Neural progenitor cell (in vitro differentiated cells): ENCODE data around the gene MICB. TPM values are rescaled to one million over a fixed set of nuclear protein-coding genes. Genes with fewer than 3 reads are reported as not detected.
A peak's percentile ranks its signal among the peaks of the same experiment; 100 is the strongest.

Source experiments
- DNase-seq: peaks from one replicate; pipeline ENCODE4 v3.0.0-alpha.2; 2016; ENCODE audit warnings: low spot score
- H2AFZ ChIP-seq: fragments of 200-600 bp; sonication (generic); replicated peaks from 2 replicates; pipeline ENCODE4 v1.6.1; 2016; ENCODE audit warnings: antibody characterized with exemption
- H3F3A ChIP-seq: fragments of 200-600 bp; sonication (generic); 2 replicates; pipeline ENCODE4 v1.6.1; 2016; ENCODE audit warnings: antibody characterized with exemption, low read depth
- H3K27ac ChIP-seq: fragments of 200-600 bp; sonication (generic); 2 replicates; pipeline ENCODE4 v1.5.1; 2016; ENCODE audit warnings: mild to moderate bottlenecking
- H3K27me3 ChIP-seq: fragments of 200-600 bp; sonication (generic); 2 replicates; pipeline ENCODE4 v1.6.1; 2016; ENCODE audit warnings: mild to moderate bottlenecking, moderate library complexity
- H3K36me3 ChIP-seq: fragments of 200-600 bp; sonication (generic); 2 replicates; pipeline ENCODE4 v1.5.1; 2016
- H3K4me1 ChIP-seq: fragments of 200-600 bp; sonication (generic); 2 replicates; pipeline ENCODE4 v1.6.1; 2016; ENCODE audit warnings: mixed run types
- H3K4me2 ChIP-seq: fragments of 200-600 bp; sonication (generic); 2 replicates; pipeline ENCODE4 v1.6.1; 2016
- H3K4me3 ChIP-seq: fragments of 200-600 bp; sonication (generic); 2 replicates; pipeline ENCODE4 v1.5.1; 2016
- H3K79me2 ChIP-seq: fragments of 200-600 bp; sonication (generic); 2 replicates; pipeline ENCODE4 v1.6.1; 2016; ENCODE audit warnings: low read depth
- H3K9ac ChIP-seq: fragments of 200-600 bp; sonication (generic); 2 replicates; pipeline ENCODE4 v1.6.1; 2016
- H3K9me3 ChIP-seq: fragments of 200-600 bp; sonication (generic); 2 replicates; pipeline ENCODE4 v1.5.1; 2016; ENCODE audit warnings: low read depth
- H4K20me1 ChIP-seq: fragments of 200-600 bp; sonication (generic); 2 replicates; pipeline ENCODE4 v1.6.1; 2016; ENCODE audit warnings: low read depth
- H3K27ac Mint-ChIP-seq: 3 replicates; pipeline ENCODE4 v1.8.0; 2021; ENCODE audit warnings: mixed read lengths
- H3K27me3 Mint-ChIP-seq: 2 replicates; pipeline ENCODE4 v1.8.0; 2022; ENCODE audit warnings: low read depth, mild to moderate bottlenecking, inconsistent platforms, moderate library complexity, mixed read lengths; ENCODE audit not compliant: insufficient read depth
- H3K36me3 Mint-ChIP-seq: 3 replicates; pipeline ENCODE4 v1.8.0; 2021; ENCODE audit warnings: mixed read lengths
- H3K4me1 Mint-ChIP-seq: 3 replicates; pipeline ENCODE4 v1.8.0; 2021; ENCODE audit warnings: mixed read lengths
- H3K4me3 Mint-ChIP-seq: 3 replicates; pipeline ENCODE4 v1.8.0; 2021; ENCODE audit warnings: mild to moderate bottlenecking, moderate library complexity, mixed read lengths
- H3K9me3 Mint-ChIP-seq: 3 replicates; pipeline ENCODE4 v1.8.0; 2020; ENCODE audit warnings: mixed read lengths
- CTCF ChIP-seq: fragments of 200-600 bp; sonication (generic); IDR thresholded peaks from 2 replicates; pipeline ENCODE4 v1.5.1; 2017; ENCODE audit warnings: antibody characterized with exemption, mild to moderate bottlenecking
- EZH2 ChIP-seq: fragments of 200-600 bp; sonication (generic); IDR thresholded peaks from 2 replicates; pipeline ENCODE4 v1.6.1; 2017; ENCODE audit warnings: antibody characterized with exemption, mild to moderate bottlenecking, moderate library complexity
- EZH2phosphoT487 ChIP-seq: fragments of 200-600 bp; sonication (generic); IDR thresholded peaks from 2 replicates; pipeline ENCODE4 v1.6.1; 2017; ENCODE audit warnings: antibody characterized with exemption
- total RNA-seq: library from RNA; depleted of rRNA; stranded (reverse); fragments of >200 nt; gene quantifications from 2 replicates; pipeline ENCODE4 v1.2.3, GENCODE V29; 2015; ENCODE audit warnings: low replicate concordance

The MICB gene
- total RNA-seq, 1 donor from 2014 or later = 9.1 TPM

GRCh38 chr6:31544676-31545075, 46.7 kb downstream of the MICB start:
- peaks cover 55% of the 10 kb centered on the region for H3K79me2 ChIP-seq
- H3K4me3 Mint-ChIP-seq = peak overlapping the region; percentile 31
- H3K9ac ChIP-seq = no peak overlapping the region
- peaks cover 55% of the 10 kb centered on the region for H3K4me1 Mint-ChIP-seq
- peaks cover 21% of the 10 kb centered on the region for H3K36me3 Mint-ChIP-seq
- H4K20me1 ChIP-seq = peaks cover 17% of the 10 kb centered on the region
- no peak overlapping the region for H3K4me3 ChIP-seq
- peaks cover 4% of the 10 kb centered on the region for H3K36me3 ChIP-seq
- no peaks in the 10 kb centered on the region for H3K9me3 Mint-ChIP-seq
- DNase-seq = no peak
- H3K4me1 ChIP-seq = peaks cover 24% of the 10 kb centered on the region
- H2AFZ ChIP-seq = no peak overlapping the region
- no peak for TF ChIP-seq EZH2
- TF ChIP-seq EZH2phosphoT487 = no peak
- no peak for TF ChIP-seq CTCF
- H3K9me3 ChIP-seq = no peaks in the 10 kb centered on the region
- H3K27ac ChIP-seq = no peak overlapping the region
- H3K4me2 ChIP-seq = no peak overlapping the region
- H3F3A ChIP-seq = peaks cover 54% of the 10 kb centered on the region
- H3K27me3 Mint-ChIP-seq = peaks cover 6% of the 10 kb centered on the region
- no peaks in the 10 kb centered on the region for H3K27me3 ChIP-seq
- no peak overlapping the region for H3K27ac Mint-ChIP-seq

GRCh38 chr6:31545291-31545690, 47.3 kb downstream of the MICB start:
- peaks cover 18% of the 10 kb centered on the region for H3K4me1 ChIP-seq
- no peak overlapping the region for H3K9ac ChIP-seq
- no peak for DNase-seq
- H3K36me3 Mint-ChIP-seq = peaks cover 18% of the 10 kb centered on the region
- H3K27me3 ChIP-seq = no peaks in the 10 kb centered on the region
- peaks cover 51% of the 10 kb centered on the region for H3K4me1 Mint-ChIP-seq
- H3K27ac Mint-ChIP-seq = no peak overlapping the region
- no peak overlapping the region for H3K27ac ChIP-seq
- peaks cover 48% of the 10 kb centered on the region for H3K79me2 ChIP-seq
- no peaks in the 10 kb centered on the region for H3K9me3 ChIP-seq
- peaks cover 11% of the 10 kb centered on the region for H4K20me1 ChIP-seq
- peak overlapping the region; percentile 88 for H3K4me3 Mint-ChIP-seq
- H2AFZ ChIP-seq = no peak overlapping the region
- peaks cover 6% of the 10 kb centered on the region for H3K27me3 Mint-ChIP-seq
- H3K4me2 ChIP-seq = no peak overlapping the region
- no peak overlapping the region for H3K4me3 ChIP-seq
- no peak for TF ChIP-seq EZH2
- TF ChIP-seq CTCF = no peak
- TF ChIP-seq EZH2phosphoT487 = no peak
- H3K36me3 ChIP-seq = no peaks in the 10 kb centered on the region
- H3F3A ChIP-seq = peaks cover 48% of the 10 kb centered on the region
- no peaks in the 10 kb centered on the region for H3K9me3 Mint-ChIP-seq

- H3F3A ChIP-seq = peaks cover 53% of the 10 kb centered on the region
- H3K36me3 ChIP-seq = no peaks in the 10 kb centered on the region
- Mint-ChIP-seq H3K27ac (peak within 1 kb of the TSS; percentile 25), H3K4me3 (peak within 1 kb of the TSS; percentile 88), H3K36me3 (peaks cover 11% of the 10 kb centered on the region), H3K9me3 (no peaks in the 10 kb centered on the region), H3K4me1 (peaks cover 45% of the 10 kb centered on the region), H3K27me3 (no peaks in the 10 kb centered on the region)
- peak within 1 kb of the TSS; percentile 84 for H3K9ac ChIP-seq
- H2AFZ ChIP-seq = peak within 1 kb of the TSS; percentile 35
- DNase-seq = peak; percentile 96
- H4K20me1 ChIP-seq = no peaks in the 10 kb centered on the region
- H3K27ac ChIP-seq = no peak within 1 kb of the TSS
- TF ChIP-seq EZH2phosphoT487 = no peak
- peak; percentile 98 for TF ChIP-seq CTCF
- no peak for TF ChIP-seq EZH2
- peaks cover 16% of the 10 kb centered on the region for H3K4me1 ChIP-seq
- no peaks in the 10 kb centered on the region for H3K9me3 ChIP-seq
- H3K79me2 ChIP-seq = peaks cover 37% of the 10 kb centered on the region
- H3K27me3 ChIP-seq = no peaks in the 10 kb centered on the region
- peak within 1 kb of the TSS; percentile 51 for H3K4me3 ChIP-seq
- peak within 1 kb of the TSS; percentile 79 for H3K4me2 ChIP-seq
Observed at GRCh38 chr6:31546339-31546957, 48.5 kb downstream of the MICB start, which contains the start of gene ATP6V1G2. Gene ATP6V1G2 (minus strand): TSS chr6:31546608. CDS start chr6:31546559, 49 bp downstream.
